SK-N-SH treated with all-trans-retinoic acid at 6 μM for 48 hours (cell line): ENCODE data around the gene ATN1.

Experiments
- ATAC-seq: fragments of 200-7000 bp; cut with Tn5 transposase; 3 replicates; pipeline ENCODE4 v1.9.1; 2020; ENCODE audit warnings: mild to moderate bottlenecking, moderate library complexity
- ARNTL ChIP-seq: fragments of 450-650 bp; formaldehyde crosslinking; IDR thresholded peaks from 2 replicates; pipeline ENCODE4 v1.5.0; 2020; ENCODE audit warnings: low read depth, mild to moderate bottlenecking, moderate library complexity, borderline replicate concordance
- BACH2 ChIP-seq: fragments of 250-450 bp; sonication (Bioruptor Pico); IDR thresholded peaks from 2 replicates; pipeline ENCODE4 v1.9.0; 2021; ENCODE audit warnings: mild to moderate bottlenecking, borderline replicate concordance
- CSDC2 ChIP-seq: fragments of 250-450 bp; sonication (Bioruptor Pico); IDR thresholded peaks from 2 replicates; pipeline ENCODE4 v1.5.0; 2020; ENCODE audit warnings: mild to moderate bottlenecking, moderate library complexity
- ESRRG ChIP-seq: fragments of 250-450 bp; sonication (Bioruptor Pico); IDR thresholded peaks from 2 replicates; pipeline ENCODE4 v1.6.1; 2021; ENCODE audit warnings: mild to moderate bottlenecking
- GLIS3 ChIP-seq: fragments of 250-450 bp; sonication (Bioruptor Pico); IDR thresholded peaks from 2 replicates; pipeline ENCODE4 v1.5.0; 2020; ENCODE audit warnings: mild to moderate bottlenecking, moderate library complexity
- ISL1 ChIP-seq: fragments of 250-450 bp; sonication (Bioruptor Pico); IDR thresholded peaks from 2 replicates; pipeline ENCODE4 v2.1.2; 2022; ENCODE audit warnings: mild to moderate bottlenecking, moderate library complexity
- OSR1 ChIP-seq: fragments of 250-450 bp; sonication (Bioruptor Pico); IDR thresholded peaks from 2 replicates; pipeline ENCODE4 v1.8.0; 2022; ENCODE audit warnings: moderate library complexity, mild to moderate bottlenecking, inconsistent platforms
- PPARA ChIP-seq: fragments of 250-450 bp; sonication (Bioruptor Pico); IDR thresholded peaks from 2 replicates; pipeline ENCODE4 v1.5.0; 2020; ENCODE audit warnings: mild to moderate bottlenecking, borderline replicate concordance
- RARB ChIP-seq: fragments of 250-450 bp; sonication (Bioruptor Pico); IDR thresholded peaks from 2 replicates; pipeline ENCODE4 v1.8.0; 2021; ENCODE audit warnings: mild to moderate bottlenecking, moderate library complexity
- SNAI2 ChIP-seq: fragments of 250-450 bp; sonication (Bioruptor Pico); IDR thresholded peaks from 2 replicates; pipeline ENCODE4 v1.5.0; 2020; ENCODE audit warnings: mild to moderate bottlenecking, moderate library complexity
- TOX ChIP-seq: fragments of 250-450 bp; sonication (Bioruptor Pico); IDR thresholded peaks from 2 replicates; pipeline ENCODE4 v1.8.0; 2021; ENCODE audit warnings: mild to moderate bottlenecking, moderate library complexity, borderline replicate concordance
- ZC3H10 ChIP-seq: fragments of 250-450 bp; sonication (Bioruptor Pico); IDR thresholded peaks from 2 replicates; pipeline ENCODE4 v1.5.1; 2021; ENCODE audit warnings: mild to moderate bottlenecking, moderate library complexity
- ZFP3 ChIP-seq: fragments of 250-450 bp; sonication (Bioruptor Pico); IDR thresholded peaks from 2 replicates; pipeline ENCODE4 v1.5.0; 2020; ENCODE audit warnings: mild to moderate bottlenecking, moderate library complexity
- ZFP30 ChIP-seq: fragments of 450-650 bp; formaldehyde crosslinking; IDR thresholded peaks from 2 replicates; pipeline ENCODE4 v1.5.0; 2022; ENCODE audit warnings: mild to moderate bottlenecking, moderate library complexity
- ZNF565 ChIP-seq: fragments of 450-650 bp; formaldehyde crosslinking; conservative IDR thresholded peaks from 2 replicates; pipeline ENCODE4 v1.5.0; 2020; ENCODE audit warnings: low read depth, mild to moderate bottlenecking, moderate library complexity
- ZNF70 ChIP-seq: fragments of 450-650 bp; formaldehyde crosslinking; IDR thresholded peaks from 2 replicates; pipeline ENCODE4 v1.5.0; 2020; ENCODE audit warnings: mild to moderate bottlenecking, moderate library complexity
- ZNF8 ChIP-seq: fragments of 450-650 bp; formaldehyde crosslinking; IDR thresholded peaks from 2 replicates; pipeline ENCODE4 v1.5.0; 2020; ENCODE audit warnings: mild to moderate bottlenecking, moderate library complexity
- TF ChIP-seq, protein P1 (sequence below): fragments of 250-450 bp; sonication (Bioruptor Pico); IDR thresholded peaks from 2 replicates; pipeline ENCODE4 v1.5.1; 2021; ENCODE audit warnings: mild to moderate bottlenecking, moderate library complexity
- TF ChIP-seq, protein P2 (sequence below): fragments of 250-450 bp; sonication (Bioruptor Pico); IDR thresholded peaks from 2 replicates; pipeline ENCODE4 v1.5.0; 2020; ENCODE audit warnings: mild to moderate bottlenecking, moderate library complexity
- TF ChIP-seq, protein P3 (sequence below): fragments of 250-450 bp; sonication (Bioruptor Pico); IDR thresholded peaks from 2 replicates; pipeline ENCODE4 v1.5.1; 2020; ENCODE audit warnings: low read depth, mild to moderate bottlenecking, moderate library complexity
- TF ChIP-seq, protein P4 (sequence below): fragments of 250-450 bp; sonication (Bioruptor Pico); IDR thresholded peaks from 2 replicates; pipeline ENCODE4 v1.8.0; 2021; ENCODE audit warnings: low read depth, mild to moderate bottlenecking, moderate library complexity, borderline replicate concordance

The ATN1 gene

DNA sequence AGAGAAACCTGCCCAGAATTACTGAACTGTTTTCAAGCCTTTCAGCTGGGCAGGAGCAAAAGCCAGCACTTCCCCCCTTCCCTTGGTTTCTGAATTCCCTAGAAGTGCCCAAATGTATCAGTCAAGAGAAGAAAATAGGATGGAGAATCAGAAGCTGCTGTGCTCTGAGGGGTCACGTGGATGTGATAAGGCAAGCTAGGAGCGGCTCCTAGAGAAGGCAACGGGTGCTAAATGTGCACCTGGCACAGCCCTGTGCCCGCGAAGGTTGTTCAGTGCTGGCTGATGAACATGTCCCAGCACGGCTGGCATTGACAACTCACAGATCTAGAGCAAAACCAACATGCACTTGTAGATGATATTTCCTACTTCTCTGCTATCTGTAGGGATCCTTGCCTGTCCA is 51.3 kb downstream of the ATN1 start:
- TF ChIP-seq TOX (no peak), ZFP3 (CRISPR knock-in tag) (no peak), CSDC2 (CRISPR knock-in tag) (no peak), RARB (CRISPR knock-in tag) (no peak), ZFP30 (CRISPR knock-in tag) (no peak), ZNF70 (CRISPR knock-in tag) (no peak), ZNF565 (CRISPR knock-in tag) (no peak), ESRRG (CRISPR knock-in tag) (no peak), ZC3H10 (CRISPR knock-in tag) (no peak), SNAI2 (CRISPR knock-in tag) (no peak), ISL1 (CRISPR knock-in tag) (no peak)
- TF ChIP-seq, protein P1, sequence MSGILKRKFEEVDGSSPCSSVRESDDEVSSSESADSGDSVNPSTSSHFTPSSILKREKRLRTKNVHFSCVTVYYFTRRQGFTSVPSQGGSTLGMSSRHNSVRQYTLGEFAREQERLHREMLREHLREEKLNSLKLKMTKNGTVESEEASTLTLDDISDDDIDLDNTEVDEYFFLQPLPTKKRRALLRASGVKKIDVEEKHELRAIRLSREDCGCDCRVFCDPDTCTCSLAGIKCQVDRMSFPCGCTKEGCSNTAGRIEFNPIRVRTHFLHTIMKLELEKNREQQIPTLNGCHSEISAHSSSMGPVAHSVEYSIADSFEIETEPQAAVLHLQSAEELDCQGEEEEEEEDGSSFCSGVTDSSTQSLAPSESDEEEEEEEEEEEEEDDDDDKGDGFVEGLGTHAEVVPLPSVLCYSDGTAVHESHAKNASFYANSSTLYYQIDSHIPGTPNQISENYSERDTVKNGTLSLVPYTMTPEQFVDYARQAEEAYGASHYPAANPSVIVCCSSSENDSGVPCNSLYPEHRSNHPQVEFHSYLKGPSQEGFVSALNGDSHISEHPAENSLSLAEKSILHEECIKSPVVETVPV: no peak
- TF ChIP-seq, protein P2, sequence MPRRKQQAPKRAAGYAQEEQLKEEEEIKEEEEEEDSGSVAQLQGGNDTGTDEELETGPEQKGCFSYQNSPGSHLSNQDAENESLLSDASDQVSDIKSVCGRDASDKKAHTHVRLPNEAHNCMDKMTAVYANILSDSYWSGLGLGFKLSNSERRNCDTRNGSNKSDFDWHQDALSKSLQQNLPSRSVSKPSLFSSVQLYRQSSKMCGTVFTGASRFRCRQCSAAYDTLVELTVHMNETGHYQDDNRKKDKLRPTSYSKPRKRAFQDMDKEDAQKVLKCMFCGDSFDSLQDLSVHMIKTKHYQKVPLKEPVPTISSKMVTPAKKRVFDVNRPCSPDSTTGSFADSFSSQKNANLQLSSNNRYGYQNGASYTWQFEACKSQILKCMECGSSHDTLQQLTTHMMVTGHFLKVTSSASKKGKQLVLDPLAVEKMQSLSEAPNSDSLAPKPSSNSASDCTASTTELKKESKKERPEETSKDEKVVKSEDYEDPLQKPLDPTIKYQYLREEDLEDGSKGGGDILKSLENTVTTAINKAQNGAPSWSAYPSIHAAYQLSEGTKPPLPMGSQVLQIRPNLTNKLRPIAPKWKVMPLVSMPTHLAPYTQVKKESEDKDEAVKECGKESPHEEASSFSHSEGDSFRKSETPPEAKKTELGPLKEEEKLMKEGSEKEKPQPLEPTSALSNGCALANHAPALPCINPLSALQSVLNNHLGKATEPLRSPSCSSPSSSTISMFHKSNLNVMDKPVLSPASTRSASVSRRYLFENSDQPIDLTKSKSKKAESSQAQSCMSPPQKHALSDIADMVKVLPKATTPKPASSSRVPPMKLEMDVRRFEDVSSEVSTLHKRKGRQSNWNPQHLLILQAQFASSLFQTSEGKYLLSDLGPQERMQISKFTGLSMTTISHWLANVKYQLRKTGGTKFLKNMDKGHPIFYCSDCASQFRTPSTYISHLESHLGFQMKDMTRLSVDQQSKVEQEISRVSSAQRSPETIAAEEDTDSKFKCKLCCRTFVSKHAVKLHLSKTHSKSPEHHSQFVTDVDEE (CRISPR knock-in tag): no peak
- TF ChIP-seq, all 23 proteins: peak for 0
- peak; percentile 8; the same call in 2 of the 3 replicates for ATAC-seq

DNA sequence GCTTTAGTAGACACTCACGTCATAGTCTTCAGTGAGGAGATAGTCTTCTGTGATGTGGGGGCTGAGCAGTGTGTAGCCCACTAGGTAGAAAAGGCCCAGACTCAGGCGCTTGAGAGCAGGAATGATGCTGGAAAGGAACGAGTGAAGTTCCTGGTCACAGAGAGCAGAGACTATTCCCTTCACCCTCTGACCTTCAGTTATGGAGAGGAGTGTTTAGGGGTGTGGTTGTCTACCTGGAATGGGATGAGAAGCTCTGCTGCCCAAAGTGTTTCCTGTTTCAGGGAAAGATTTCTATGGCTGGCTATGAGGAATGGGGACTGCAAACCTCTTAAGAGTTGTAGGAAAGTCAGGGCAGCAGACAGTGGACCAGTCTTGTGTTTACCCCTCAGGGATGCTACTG is 51.7 kb downstream of the ATN1 start:
- TF ChIP-seq ZC3H10 (CRISPR knock-in tag) (no peak), OSR1 (no peak), BACH2 (CRISPR knock-in tag) (no peak), SNAI2 (CRISPR knock-in tag) (no peak), ISL1 (CRISPR knock-in tag) (no peak), ZNF8 (no peak), GLIS3 (CRISPR knock-in tag) (no peak), ARNTL (no peak), PPARA (no peak), CSDC2 (CRISPR knock-in tag) (no peak)
- TF ChIP-seq, protein P2 (CRISPR knock-in tag): no peak
- TF ChIP-seq, protein P1: no peak
- TF ChIP-seq, protein P3, sequence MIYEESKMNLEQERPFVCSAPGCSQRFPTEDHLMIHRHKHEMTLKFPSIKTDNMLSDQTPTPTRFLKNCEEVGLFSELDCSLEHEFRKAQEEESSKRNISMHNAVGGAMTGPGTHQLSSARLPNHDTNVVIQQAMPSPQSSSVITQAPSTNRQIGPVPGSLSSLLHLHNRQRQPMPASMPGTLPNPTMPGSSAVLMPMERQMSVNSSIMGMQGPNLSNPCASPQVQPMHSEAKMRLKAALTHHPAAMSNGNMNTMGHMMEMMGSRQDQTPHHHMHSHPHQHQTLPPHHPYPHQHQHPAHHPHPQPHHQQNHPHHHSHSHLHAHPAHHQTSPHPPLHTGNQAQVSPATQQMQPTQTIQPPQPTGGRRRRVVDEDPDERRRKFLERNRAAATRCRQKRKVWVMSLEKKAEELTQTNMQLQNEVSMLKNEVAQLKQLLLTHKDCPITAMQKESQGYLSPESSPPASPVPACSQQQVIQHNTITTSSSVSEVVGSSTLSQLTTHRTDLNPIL (CRISPR knock-in tag): no peak
- TF ChIP-seq, protein P4, sequence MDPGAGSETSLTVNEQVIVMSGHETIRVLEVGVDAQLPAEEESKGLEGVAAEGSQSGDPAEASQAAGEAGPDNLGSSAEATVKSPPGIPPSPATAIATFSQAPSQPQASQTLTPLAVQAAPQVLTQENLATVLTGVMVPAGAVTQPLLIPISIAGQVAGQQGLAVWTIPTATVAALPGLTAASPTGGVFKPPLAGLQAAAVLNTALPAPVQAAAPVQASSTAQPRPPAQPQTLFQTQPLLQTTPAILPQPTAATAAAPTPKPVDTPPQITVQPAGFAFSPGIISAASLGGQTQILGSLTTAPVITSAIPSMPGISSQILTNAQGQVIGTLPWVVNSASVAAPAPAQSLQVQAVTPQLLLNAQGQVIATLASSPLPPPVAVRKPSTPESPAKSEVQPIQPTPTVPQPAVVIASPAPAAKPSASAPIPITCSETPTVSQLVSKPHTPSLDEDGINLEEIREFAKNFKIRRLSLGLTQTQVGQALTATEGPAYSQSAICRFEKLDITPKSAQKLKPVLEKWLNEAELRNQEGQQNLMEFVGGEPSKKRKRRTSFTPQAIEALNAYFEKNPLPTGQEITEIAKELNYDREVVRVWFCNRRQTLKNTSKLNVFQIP (CRISPR knock-in tag): no peak
- no peak; the same call in 2 of the 3 replicates for ATAC-seq
